ENCODE data around the gene ECD. TPM values are rescaled to one million over a fixed set of nuclear protein-coding genes. Genes with fewer than 3 reads are reported as not detected.

The ECD gene
- total and polyA plus RNA-seq, 2 of the 4 experiments (the other 2 are of a cell fraction), result 22.1 to 32.8 TPM

GRCh38 chr10:73092830-73093229, 75.0 kb downstream of the ECD start:
- Histone ChIP-seq H4K5ac (ENCODE audit: low read depth, low read length) (no peak overlapping the region), H4K91ac (ENCODE audit: insufficient read depth, low read depth, low read length) (no peak overlapping the region), H3K4me3 (ENCODE audit: insufficient read depth, low read depth, low read length) (no peak overlapping the region), H3K14ac (replicated peaks; ENCODE audit: low read depth, low read length) (no peak overlapping the region), H3K79me1 (ENCODE audit: low read depth in 1 of 2, low read length in 2 of 2) (peaks cover 0 to 28% of the 10 kb centered on the region in 2 experiments; a peak in 2 of 4 replicates), H3K4me2 (ENCODE audit: low read depth, low read length) (no peak overlapping the region), H3K18ac (ENCODE audit: low read depth, low read length) (no peak overlapping the region), H3K27me3 (ENCODE audit: control insufficient read depth, insufficient read depth, low read length) (no peaks in the 10 kb centered on the region), H2BK5ac (ENCODE audit: low read depth, low read length, poor library complexity, severe bottlenecking) (no peak overlapping the region), H3K56ac (ENCODE audit: extremely low read depth, insufficient read depth, low read length) (no peak overlapping the region), H2BK120ac (ENCODE audit: low read depth, low read length) (no peak overlapping the region), H4K20me1 (ENCODE audit: insufficient read depth, low read length) (peaks cover 52% of the 10 kb centered on the region), H2AK5ac (ENCODE audit: low read depth, low read length) (no peak overlapping the region), H3K4me1 (ENCODE audit: control insufficient read depth, insufficient read depth, low read length) (peaks cover 12% of the 10 kb centered on the region), H3K36me3 (ENCODE audit: control insufficient read depth, insufficient read depth, low read length) (peaks cover 3% of the 10 kb centered on the region), H2BK20ac (ENCODE audit: low read depth, low read length) (no peak overlapping the region), H3K23ac (ENCODE audit: low read depth, low read length) (no peak overlapping the region), H4K8ac (ENCODE audit: low read depth in 2 of 2, low read length in 2 of 2) (no peak overlapping the region), H3K27ac (ENCODE audit: insufficient read depth, low read length) (no peak overlapping the region), H2BK15ac (ENCODE audit: low read depth, low read length) (no peak overlapping the region), H2AK9ac (replicated peaks; ENCODE audit: low read depth, low read length, poor library complexity) (no peak overlapping the region), H3K9me1 (ENCODE audit: insufficient read depth, low read length) (no peaks in the 10 kb centered on the region; the same call in 1 of the 2 replicates), H3K9me3 (ENCODE audit: control insufficient read depth, insufficient read depth, low read length) (no peaks in the 10 kb centered on the region), H3K9ac (ENCODE audit: low read depth, low read length) (no peak overlapping the region), H2AFZ (replicated peaks; ENCODE audit: low read length, poor library complexity) (no peak overlapping the region), H3K4ac (ENCODE audit: low read depth, low read length) (no peak overlapping the region)
- TF ChIP-seq CTCF (conservative IDR thresholded peaks at IDR 0.05; ENCODE audit: low read depth, low read length), result no peak
- no peak for TF ChIP-seq RFX5 (IDR thresholded peaks at IDR 0.05; ENCODE audit: low read depth, low read length)
- TF ChIP-seq MAFK (IDR thresholded peaks at IDR 0.05; ENCODE audit: low read depth, low read length), result no peak
- no peak for TF ChIP-seq SMC3 (IDR thresholded peaks at IDR 0.05; ENCODE audit: low read depth, low read length)
- TF ChIP-seq, protein P1, sequence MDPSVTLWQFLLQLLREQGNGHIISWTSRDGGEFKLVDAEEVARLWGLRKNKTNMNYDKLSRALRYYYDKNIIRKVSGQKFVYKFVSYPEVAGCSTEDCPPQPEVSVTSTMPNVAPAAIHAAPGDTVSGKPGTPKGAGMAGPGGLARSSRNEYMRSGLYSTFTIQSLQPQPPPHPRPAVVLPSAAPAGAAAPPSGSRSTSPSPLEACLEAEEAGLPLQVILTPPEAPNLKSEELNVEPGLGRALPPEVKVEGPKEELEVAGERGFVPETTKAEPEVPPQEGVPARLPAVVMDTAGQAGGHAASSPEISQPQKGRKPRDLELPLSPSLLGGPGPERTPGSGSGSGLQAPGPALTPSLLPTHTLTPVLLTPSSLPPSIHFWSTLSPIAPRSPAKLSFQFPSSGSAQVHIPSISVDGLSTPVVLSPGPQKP (IDR thresholded peaks at IDR 0.05; ENCODE audit: borderline replicate concordance, low read depth, low read length), result no peak
- TF ChIP-seq NFE2L2 (IDR thresholded peaks at IDR 0.05; ENCODE audit: low read depth, low read length), result no peak
- no peak for TF ChIP-seq RCOR1 (IDR thresholded peaks at IDR 0.05; ENCODE audit: insufficient replicate concordance, low read length)
- no peak for TF ChIP-seq CHD1 (IDR thresholded peaks at IDR 0.05; ENCODE audit: low read depth, low read length)
- no peak for TF ChIP-seq BHLHE40 (IDR thresholded peaks at IDR 0.05; ENCODE audit: low read depth, low read length)
- no peak for TF ChIP-seq POLR2A (IDR thresholded peaks at IDR 0.05; ENCODE audit: low read depth, low read length)
- no peak for TF ChIP-seq MAZ (IDR thresholded peaks at IDR 0.05; ENCODE audit: borderline replicate concordance, low read depth, low read length)
- no peak for TF ChIP-seq FOS (IDR thresholded peaks at IDR 0.05; ENCODE audit: low read depth, low read length)
- TF ChIP-seq, protein P2, sequence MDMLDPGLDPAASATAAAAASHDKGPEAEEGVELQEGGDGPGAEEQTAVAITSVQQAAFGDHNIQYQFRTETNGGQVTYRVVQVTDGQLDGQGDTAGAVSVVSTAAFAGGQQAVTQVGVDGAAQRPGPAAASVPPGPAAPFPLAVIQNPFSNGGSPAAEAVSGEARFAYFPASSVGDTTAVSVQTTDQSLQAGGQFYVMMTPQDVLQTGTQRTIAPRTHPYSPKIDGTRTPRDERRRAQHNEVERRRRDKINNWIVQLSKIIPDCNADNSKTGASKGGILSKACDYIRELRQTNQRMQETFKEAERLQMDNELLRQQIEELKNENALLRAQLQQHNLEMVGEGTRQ (IDR thresholded peaks at IDR 0.05; ENCODE audit: low read depth, low read length), result no peak
- TF ChIP-seq MXI1 (IDR thresholded peaks at IDR 0.05; ENCODE audit: borderline replicate concordance, low read depth, low read length), result no peak
- no peak for TF ChIP-seq RAD21 (IDR thresholded peaks at IDR 0.05; ENCODE audit: low read length)
- TF ChIP-seq CEBPB (IDR thresholded peaks at IDR 0.05; ENCODE audit: low read depth, low read length), result no peak
- ChIA-PET CTCF (no interaction called here), POLR2A (ENCODE audit: unreplicated experiment) (interaction anchor here (0.6 kb wide), 2 partner anchors 29 to 83 kb away, joined by 4 to 5 read pairs; no protein-coding TSS in a partner anchor)
- WGBS, 2 experiments (ENCODE audit: extremely low coverage in 2 of 2, insufficient read length in 1 of 2), result no CpG with 5 or more reads among the region's 3 CpGs
- BruUV-seq (replicated peaks), result no TSS peak
- ATAC-seq (ENCODE audit: low read depth), result no peak
- dilution Hi-C loops (cut with HindIII; ENCODE audit: low sequenced_read_pairs, unreplicated experiment) (no loop called here), in situ Hi-C loops (cut with MboI; ENCODE audit: low sequenced_read_pairs) (no loop called here), intact Hi-C loops (cut with micrococcal nuclease) (no loop called here)
- DNase-seq, result no peak
